ENCODE data around the gene TMCC3.

Gene TMCC3

GRCh38 chr12:94637390-94638113 is 12.8 kb downstream of the TMCC3 start:
- no peaks in the 10 kb centered on the region for H3K36me3 ChIP-seq (replicated peaks)
- no peaks in the 10 kb centered on the region for H3K27me3 ChIP-seq (ENCODE audit: low read depth)
- H3K4me3 ChIP-seq: no peak overlapping the region
- no peaks in the 10 kb centered on the region; the same call in 1 of the 2 replicates for H3K4me1 ChIP-seq
- in situ Hi-C loops (cut with MboI; ENCODE audit: low sequenced_read_pairs): no loop called here
- DNase-seq (ENCODE audit: low spot score in 2 of 2): no peak
- H3K9me3 ChIP-seq: no peaks in the 10 kb centered on the region

GRCh38 chr12:94636462-94637085 is 13.8 kb downstream of the TMCC3 start:
- in situ Hi-C loops (cut with MboI; ENCODE audit: low sequenced_read_pairs): no loop called here
- Histone ChIP-seq H3K4me1 (no peaks in the 10 kb centered on the region; the same call in 1 of the 2 replicates), H3K27me3 (ENCODE audit: low read depth) (no peaks in the 10 kb centered on the region), H3K9me3 (no peaks in the 10 kb centered on the region), H3K36me3 (replicated peaks) (no peaks in the 10 kb centered on the region), H3K4me3 (no peak overlapping the region)
- no peak for DNase-seq (ENCODE audit: low spot score in 2 of 2)

GRCh38 chr12:94634717-94635116 is 15.6 kb downstream of the TMCC3 start:
- H3K4me3 ChIP-seq: no peak overlapping the region
- in situ Hi-C loops (cut with MboI; ENCODE audit: low sequenced_read_pairs): no loop called here
- H3K4me1 ChIP-seq: no peaks in the 10 kb centered on the region; the same call in 1 of the 2 replicates
- no peaks in the 10 kb centered on the region for H3K36me3 ChIP-seq (replicated peaks)
- H3K27me3 ChIP-seq (ENCODE audit: low read depth): no peaks in the 10 kb centered on the region
- no peak for DNase-seq (ENCODE audit: low spot score in 2 of 2)
- no peaks in the 10 kb centered on the region for H3K9me3 ChIP-seq

GRCh38 chr12:94633401-94633800 is 17.0 kb downstream of the TMCC3 start:
- Histone ChIP-seq H3K36me3 (replicated peaks) (no peaks in the 10 kb centered on the region), H3K27me3 (ENCODE audit: low read depth) (no peaks in the 10 kb centered on the region), H3K9me3 (no peaks in the 10 kb centered on the region), H3K4me1 (no peaks in the 10 kb centered on the region; the same call in 1 of the 2 replicates), H3K4me3 (no peak overlapping the region)
- in situ Hi-C loops (cut with MboI; ENCODE audit: low sequenced_read_pairs): no loop called here
- no peak for DNase-seq (ENCODE audit: low spot score in 2 of 2)

- no peaks in the 10 kb centered on the region for H3K27me3 ChIP-seq (ENCODE audit: low read depth)
- in situ Hi-C loops (cut with MboI; ENCODE audit: low sequenced_read_pairs): no loop called here
- no peaks in the 10 kb centered on the region for H3K9me3 ChIP-seq
- no peak overlapping the region for H3K4me3 ChIP-seq
- no peak for DNase-seq (ENCODE audit: low spot score in 2 of 2)
- H3K4me1 ChIP-seq: no peaks in the 10 kb centered on the region; the same call in 1 of the 2 replicates
- no peaks in the 10 kb centered on the region for H3K36me3 ChIP-seq (replicated peaks)
Measured at GRCh38 chr12:94631058-94631457, 19.3 kb downstream of the TMCC3 start.

- Histone ChIP-seq H3K36me3 (replicated peaks) (no peaks in the 10 kb centered on the region), H3K27me3 (ENCODE audit: low read depth) (no peaks in the 10 kb centered on the region), H3K4me3 (no peak overlapping the region), H3K4me1 (no peaks in the 10 kb centered on the region), H3K9me3 (no peaks in the 10 kb centered on the region)
- in situ Hi-C loops (cut with MboI; ENCODE audit: low sequenced_read_pairs): no loop called here
- DNase-seq (ENCODE audit: low spot score in 2 of 2): no peak
Measured at GRCh38 chr12:94628819-94629472, 21.4 kb downstream of the TMCC3 start.

- H3K36me3 ChIP-seq (replicated peaks): no peaks in the 10 kb centered on the region
- in situ Hi-C loops (cut with MboI; ENCODE audit: low sequenced_read_pairs): no loop called here
- H3K4me1 ChIP-seq: no peaks in the 10 kb centered on the region
Measured at GRCh38 chr12:94628369-94628768, 22.0 kb downstream of the TMCC3 start.

GRCh38 chr12:94625531-94625930 is 24.8 kb downstream of the TMCC3 start:
- no peaks in the 10 kb centered on the region for H3K36me3 ChIP-seq (replicated peaks)
- no peak overlapping the region for H3K4me3 ChIP-seq
- no peaks in the 10 kb centered on the region for H3K27me3 ChIP-seq (ENCODE audit: low read depth)
- in situ Hi-C loops (cut with MboI; ENCODE audit: low sequenced_read_pairs): no loop called here
- no peaks in the 10 kb centered on the region for H3K9me3 ChIP-seq
- no peak for DNase-seq (ENCODE audit: low spot score in 2 of 2)
- H3K4me1 ChIP-seq: no peaks in the 10 kb centered on the region

More at GRCh38 chr12:94628369-94628768, 22.0 kb downstream of the TMCC3 start:
- Histone ChIP-seq H3K27me3 (ENCODE audit: low read depth) (no peaks in the 10 kb centered on the region), H3K4me3 (no peak overlapping the region), H3K9me3 (no peaks in the 10 kb centered on the region)
- DNase-seq (ENCODE audit: low spot score in 2 of 2): no peak

- Histone ChIP-seq H3K4me1 (peaks cover 10% of the 10 kb centered on the region; the same call in 1 of the 2 replicates), H3K9me3 (no peaks in the 10 kb centered on the region), H3K4me3 (no peak overlapping the region), H3K36me3 (replicated peaks) (no peaks in the 10 kb centered on the region), H3K27me3 (ENCODE audit: low read depth) (no peaks in the 10 kb centered on the region)
- in situ Hi-C loops (cut with MboI; ENCODE audit: low sequenced_read_pairs): no loop called here
- no peak for DNase-seq (ENCODE audit: low spot score in 2 of 2)
Measured at GRCh38 chr12:94623161-94623920, 27.0 kb downstream of the TMCC3 start.

- H3K36me3 ChIP-seq (replicated peaks): no peaks in the 10 kb centered on the region
- H3K9me3 ChIP-seq: no peaks in the 10 kb centered on the region
- in situ Hi-C loops (cut with MboI; ENCODE audit: low sequenced_read_pairs): no loop called here
- no peak overlapping the region for H3K4me3 ChIP-seq
- H3K4me1 ChIP-seq: peaks cover 10% of the 10 kb centered on the region; the same call in 1 of the 2 replicates
- DNase-seq (ENCODE audit: low spot score in 2 of 2): no peak
- no peaks in the 10 kb centered on the region for H3K27me3 ChIP-seq (ENCODE audit: low read depth)
Measured at GRCh38 chr12:94622475-94622874, 27.9 kb downstream of the TMCC3 start.

GRCh38 chr12:94621662-94622359 is 28.5 kb downstream of the TMCC3 start:
- peaks cover 16% of the 10 kb centered on the region for H3K4me1 ChIP-seq
- H3K36me3 ChIP-seq (replicated peaks): no peaks in the 10 kb centered on the region
- no peaks in the 10 kb centered on the region for H3K27me3 ChIP-seq (ENCODE audit: low read depth)
- no peak overlapping the region for H3K4me3 ChIP-seq
- in situ Hi-C loops (cut with MboI; ENCODE audit: low sequenced_read_pairs): no loop called here
- DNase-seq (ENCODE audit: low spot score in 2 of 2): no peak
- no peaks in the 10 kb centered on the region for H3K9me3 ChIP-seq

GRCh38 chr12:94620621-94621020 is 29.7 kb downstream of the TMCC3 start:
- H3K4me3 ChIP-seq: no peak overlapping the region
- H3K9me3 ChIP-seq: no peaks in the 10 kb centered on the region
- in situ Hi-C loops (cut with MboI; ENCODE audit: low sequenced_read_pairs): no loop called here
- H3K4me1 ChIP-seq: peaks cover 28% of the 10 kb centered on the region
- DNase-seq (ENCODE audit: low spot score in 2 of 2): no peak
- H3K27me3 ChIP-seq (ENCODE audit: low read depth): no peaks in the 10 kb centered on the region
- no peaks in the 10 kb centered on the region for H3K36me3 ChIP-seq (replicated peaks)

- in situ Hi-C loops (cut with MboI; ENCODE audit: low sequenced_read_pairs): no loop called here
- DNase-seq (ENCODE audit: low spot score in 2 of 2): no peak
- peaks cover 42% of the 10 kb centered on the region for H3K4me1 ChIP-seq
- no peaks in the 10 kb centered on the region for H3K36me3 ChIP-seq (replicated peaks)
- H3K27me3 ChIP-seq (ENCODE audit: low read depth): no peaks in the 10 kb centered on the region
- H3K4me3 ChIP-seq: no peak overlapping the region
- H3K9me3 ChIP-seq: no peaks in the 10 kb centered on the region
Measured at GRCh38 chr12:94618995-94619695, 31.2 kb downstream of the TMCC3 start.
